ENCODE results near the gene WDR44. TPM values are rescaled to one million over a fixed set of nuclear protein-coding genes. Genes with fewer than 3 reads are reported as not detected.
"Not testable (repeated sequence)": the region's sequence is repeated elsewhere in the genome, so short reads cannot be mapped to it uniquely, and the experiment has no call there.

Gene WDR44
- polyA plus RNA-seq, 5 donors = 11.3 to 14.1 (median 13.8) TPM

DNA sequence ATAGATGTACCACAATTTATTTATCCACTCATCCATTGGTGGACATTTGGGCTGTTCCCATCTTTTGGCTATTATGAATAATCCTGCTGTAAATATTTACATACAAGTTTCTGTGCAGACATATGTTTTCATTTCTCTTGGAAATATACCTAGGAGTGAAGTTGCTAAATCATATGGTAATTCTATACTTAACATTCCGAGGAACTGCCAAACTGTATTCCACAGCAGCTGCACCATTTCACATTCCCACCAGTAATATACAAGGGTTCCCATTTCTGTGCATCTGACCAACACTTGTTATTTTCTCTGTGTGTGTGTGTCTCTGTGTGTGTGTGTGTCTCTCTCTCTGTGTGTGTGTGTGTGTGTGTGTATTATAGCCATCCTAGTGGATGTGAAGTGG is 134.3 kb downstream of the WDR44 start:
- DNase-seq = no peak

DNA sequence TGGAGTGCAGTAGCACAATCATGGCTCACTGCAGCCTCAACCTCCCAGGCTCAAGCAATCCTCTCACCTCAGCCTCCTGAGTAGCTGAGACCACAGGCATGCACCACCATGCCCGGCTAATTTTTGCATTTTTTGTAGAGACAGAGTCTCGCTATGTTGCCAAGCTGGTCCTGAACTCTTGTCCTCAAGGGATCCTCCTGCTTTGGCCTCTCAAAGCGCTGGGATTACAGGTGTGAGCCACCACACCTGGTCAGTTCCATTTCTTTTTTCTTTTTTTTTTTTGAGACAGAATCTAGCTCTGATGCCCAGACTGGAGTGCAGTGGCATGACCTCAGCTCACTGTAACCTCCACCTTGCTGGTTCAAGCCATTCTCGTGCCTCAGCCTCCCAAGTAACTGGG is 136.5 kb downstream of the WDR44 start:
- not testable (repeated sequence) for DNase-seq

- no peak for DNase-seq
These were observed 138.5 kb downstream of the WDR44 start for GRCh38 chrX:118484216-118484903.

DNA sequence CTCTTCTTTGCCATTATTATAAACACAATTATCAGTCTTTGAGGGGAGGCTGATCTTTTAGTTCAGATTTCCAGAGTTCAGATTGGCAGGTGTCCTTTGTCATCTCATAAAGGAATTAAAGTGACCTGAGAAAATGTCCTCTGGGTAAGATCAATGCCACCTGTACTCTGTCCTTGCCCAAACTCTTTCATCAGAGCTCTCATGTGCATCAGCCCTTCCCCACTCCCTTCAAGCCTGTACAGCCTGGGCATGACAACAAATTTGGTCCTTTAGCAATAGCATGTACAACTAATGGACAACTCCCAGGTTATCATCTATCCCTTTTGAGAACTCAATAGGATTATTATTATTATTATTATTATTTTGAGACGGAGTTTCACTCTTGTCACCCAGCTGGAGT is 140.8 kb downstream of the WDR44 start:
- DNase-seq = not testable (repeated sequence)

GRCh38 chrX:118493016-118493415 is 147.1 kb downstream of the WDR44 start:
- DNase-seq = no peak

GRCh38 chrX:118493653-118494297 is 147.9 kb downstream of the WDR44 start:
- no peak for DNase-seq

GRCh38 chrX:118495061-118495921 is 149.4 kb downstream of the WDR44 start, which contains the start of gene DOCK11:
TSS of gene DOCK11 (plus strand) at chrX:118495815. CDS start at chrX:118495972, 157 bp downstream.
- DNase-seq = peak; percentile 59 to 67

GRCh38 chrX:118495958-118496762 is 150.3 kb downstream of the WDR44 start:
- no peak for DNase-seq

- no peak for DNase-seq
These were observed 150.8 kb downstream of the WDR44 start for GRCh38 chrX:118496763-118497079.

DNA sequence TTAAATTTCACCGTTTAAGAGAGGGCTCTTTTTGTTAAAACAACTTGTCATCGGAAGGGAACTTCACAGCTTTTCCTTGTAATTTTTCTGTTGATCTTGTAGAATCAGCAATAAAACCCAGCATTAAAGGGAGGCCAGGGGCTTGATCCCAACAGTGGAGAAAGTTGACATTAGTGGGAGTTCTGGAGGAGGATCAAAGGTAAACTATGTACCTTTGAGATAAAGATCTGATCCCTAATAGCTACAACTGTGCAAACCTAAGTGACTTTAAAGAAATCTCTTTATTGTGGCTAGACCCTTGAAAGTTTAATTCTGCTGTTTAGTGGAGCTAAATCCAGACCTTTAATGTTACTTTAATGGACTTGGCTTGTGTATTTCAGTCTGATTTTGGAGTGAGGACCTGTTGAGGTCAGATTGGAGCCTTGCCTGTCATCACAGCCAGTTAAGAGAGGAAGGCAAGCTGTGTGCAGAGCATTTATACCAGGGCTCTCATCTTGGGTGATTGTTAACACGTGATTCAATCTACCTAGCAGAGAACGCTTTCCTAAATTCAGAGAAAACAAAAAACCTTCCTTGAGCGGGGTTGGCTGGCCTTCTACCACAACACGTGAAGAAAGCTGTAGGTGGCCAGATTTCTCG is 151.4 kb downstream of the WDR44 start:
- DNase-seq = peak in 1 of 2 donors; percentile 19

DNA sequence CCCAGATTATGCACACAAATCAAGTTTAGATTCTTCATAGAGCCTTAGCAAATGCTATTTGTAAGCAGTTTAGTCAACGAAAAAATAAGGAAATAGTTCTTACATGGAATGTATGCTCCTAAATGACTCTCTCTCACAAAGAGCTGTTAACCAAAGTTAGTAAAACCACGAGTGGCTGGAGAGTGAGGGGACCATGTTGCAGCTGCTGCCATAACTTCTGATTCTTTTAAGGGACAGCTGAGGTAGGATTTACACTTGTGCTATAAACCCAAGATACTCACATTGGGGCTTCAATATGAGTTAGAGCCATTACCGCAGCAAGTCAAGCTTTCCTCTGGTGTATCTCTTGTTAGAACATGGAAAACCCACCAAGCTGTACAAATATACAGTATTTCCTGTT is 152.4 kb downstream of the WDR44 start:
- no peak for DNase-seq

DNA sequence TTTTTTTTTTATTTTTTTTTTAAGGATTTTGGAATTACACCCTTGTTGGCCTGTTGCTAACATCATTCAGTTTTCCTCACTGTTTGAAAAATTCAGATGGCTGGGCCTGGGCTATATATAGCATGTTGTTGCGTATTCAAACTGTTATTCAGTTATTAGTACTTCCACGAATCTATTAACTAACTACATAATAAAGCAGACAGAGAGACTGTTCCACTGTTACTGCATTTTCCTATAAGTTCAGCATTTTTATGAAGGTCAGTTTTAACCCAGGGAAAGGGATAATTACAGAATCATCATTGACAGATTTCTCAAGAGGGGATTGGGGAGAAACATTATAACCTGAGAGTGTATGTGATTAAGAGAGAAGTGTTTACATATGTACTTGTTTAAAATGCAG is 152.8 kb downstream of the WDR44 start:
- DNase-seq = no peak

GRCh38 chrX:118499295-118499694 is 153.4 kb downstream of the WDR44 start:
- no peak for DNase-seq

Other genes with a start within 250 kb of the WDR44 start
- gene KLHL13, start 229.3 kb upstream of the WDR44 start, polyA plus RNA-seq (ENCODE audit: insufficient read depth in 1 of 5, insufficient read length in 5 of 5, low replicate concordance in 1 of 5) = 1 to 10 TPM; 2.2 to 3.6 (median 3.3) TPM
- gene DOCK11, start 149.7 kb downstream of the WDR44 start, polyA plus RNA-seq (ENCODE audit: insufficient read depth in 1 of 5, insufficient read length in 5 of 5, low replicate concordance in 1 of 5) = 10 to 100 TPM; 11.6 to 26.2 (median 17.7) TPM

All from right lung (tissue), 5 donors.